ENCODE measurements around the gene PCDHA7. TPM values are rescaled to one million over a fixed set of nuclear protein-coding genes. Genes with fewer than 3 reads are reported as not detected.
"Not testable (repeated sequence)": the region's sequence is repeated elsewhere in the genome, so short reads cannot be mapped to it uniquely, and the experiment has no call there.

Gene PCDHA7
- total RNA-seq, 1 experiment from 2014 or later, result 2.7 TPM

- TF ChIP-seq NR2C2 (CRISPR knock-in tag; IDR thresholded peaks at IDR 0.05), result no peak
Measured at GRCh38 chr5:140835622-140836510, 1.8 kb downstream of the PCDHA7 start (continued).

GRCh38 chr5:140840978-140841962 lies 7.2 kb downstream of the PCDHA7 start, which contains the start of gene PCDHA8:
TSS of gene PCDHA8 (plus strand) at chr5:140841187. CDS start at chr5:140841322, 135 bp downstream.
- no peaks in the 10 kb centered on the region; the same call in 1 of the 2 replicates for H3K27me3 Mint-ChIP-seq (ENCODE audit: low read depth)
- H3K4me1 Mint-ChIP-seq, result peaks cover 7% of the 10 kb centered on the region; the same call in 1 of the 2 replicates
- peak within 1 kb of the TSS; percentile 49 for H3K4me3 Mint-ChIP-seq
- peaks cover 6% of the 10 kb centered on the region for H3K36me3 Mint-ChIP-seq
- POLR2A ChIA-PET, result interaction anchor here (0.6 kb wide), 1 partner anchor 424 kb away, joined by 6 read pairs; no protein-coding TSS in a partner anchor
- TF ChIP-seq ELF4 (CRISPR knock-in tag; IDR thresholded peaks at IDR 0.05; ENCODE audit: low read depth), result no peak
- TF ChIP-seq CTCF (IDR thresholded peaks at IDR 0.05), result peak; percentile 65
- peak; percentile 85 for ATAC-seq
- peak; percentile 76 for DNase-seq (ENCODE audit: low spot score)
- H3K27ac Mint-ChIP-seq, result no peak within 1 kb of the TSS
- CTCF ChIA-PET, result interaction anchor here (0.5 to 4.7 kb wide), 61 partner anchors 10 to 1652 kb away, joined by 3 to 61 read pairs (median 6); partner anchors contain the start of genes IK, NDUFA2, PCDHA1 and PCDHA10
- H3K9me3 Mint-ChIP-seq, result peaks cover 4% of the 10 kb centered on the region

GRCh38 chr5:140842798-140843733 lies 9.0 kb downstream of the PCDHA7 start:
- no peak overlapping the region for H3K27ac Mint-ChIP-seq
- ATAC-seq (no peak), DNase-seq (ENCODE audit: low spot score) (no peak)
- ChIA-PET POLR2A (interaction anchor here (0.5 kb wide), 1 partner anchor 1297 kb away, joined by 3 read pairs; no protein-coding TSS in a partner anchor), CTCF (interaction anchor here (0.6 to 4.7 kb wide), 6 partner anchors 13 to 158 kb away, joined by 3 to 61 read pairs (median 10); partner anchors contain the start of genes PCDHA10, PCDHA4 and PCDHAC1)
- H3K4me3 Mint-ChIP-seq, result no peak overlapping the region
- H3K9me3 Mint-ChIP-seq, result peaks cover 4% of the 10 kb centered on the region
- no peak for TF ChIP-seq CTCF (IDR thresholded peaks at IDR 0.05)
- TF ChIP-seq USF1 (CRISPR knock-in tag; IDR thresholded peaks at IDR 0.05), result no peak
- peaks cover 6% of the 10 kb centered on the region for H3K36me3 Mint-ChIP-seq
- H3K4me1 Mint-ChIP-seq, result peaks cover 16% of the 10 kb centered on the region
- H3K27me3 Mint-ChIP-seq (ENCODE audit: low read depth), result no peaks in the 10 kb centered on the region; the same call in 1 of the 2 replicates

GRCh38 chr5:140848139-140849102 lies 14.4 kb downstream of the PCDHA7 start, which contains the start of gene PCDHA9:
TSS of gene PCDHA9 (plus strand) at chr5:140848382. CDS start at chr5:140848496, 114 bp downstream.
- POLR2A ChIA-PET; DNase-seq (ENCODE audit: low spot score); H3K27me3 Mint-ChIP-seq (ENCODE audit: low read depth); H3K9me3 Mint-ChIP-seq; H3K36me3 Mint-ChIP-seq; H3K27ac Mint-ChIP-seq; H3K4me1 Mint-ChIP-seq: not testable (repeated sequence)
- CTCF ChIA-PET, result interaction anchor here (0.6 to 2.4 kb wide), 6 partner anchors 21 to 864 kb away, joined by 3 to 11 read pairs (median 4); partner anchors contain the start of gene PCDHA6
- TF ChIP-seq USF2 (CRISPR knock-in tag; IDR thresholded peaks at IDR 0.05) (peak; percentile 50), CTCF (IDR thresholded peaks at IDR 0.05) (peak; percentile 30), HMGXB4 (CRISPR knock-in tag; IDR thresholded peaks at IDR 0.05) (peak; percentile 49; the same call in 1 of the 2 replicates)
- peak; percentile 99 for ATAC-seq
- peak within 1 kb of the TSS; percentile 90 for H3K4me3 Mint-ChIP-seq

Data from WTC11 (cell line).